ENCODE measurements around the gene CTBP1.

DNA sequence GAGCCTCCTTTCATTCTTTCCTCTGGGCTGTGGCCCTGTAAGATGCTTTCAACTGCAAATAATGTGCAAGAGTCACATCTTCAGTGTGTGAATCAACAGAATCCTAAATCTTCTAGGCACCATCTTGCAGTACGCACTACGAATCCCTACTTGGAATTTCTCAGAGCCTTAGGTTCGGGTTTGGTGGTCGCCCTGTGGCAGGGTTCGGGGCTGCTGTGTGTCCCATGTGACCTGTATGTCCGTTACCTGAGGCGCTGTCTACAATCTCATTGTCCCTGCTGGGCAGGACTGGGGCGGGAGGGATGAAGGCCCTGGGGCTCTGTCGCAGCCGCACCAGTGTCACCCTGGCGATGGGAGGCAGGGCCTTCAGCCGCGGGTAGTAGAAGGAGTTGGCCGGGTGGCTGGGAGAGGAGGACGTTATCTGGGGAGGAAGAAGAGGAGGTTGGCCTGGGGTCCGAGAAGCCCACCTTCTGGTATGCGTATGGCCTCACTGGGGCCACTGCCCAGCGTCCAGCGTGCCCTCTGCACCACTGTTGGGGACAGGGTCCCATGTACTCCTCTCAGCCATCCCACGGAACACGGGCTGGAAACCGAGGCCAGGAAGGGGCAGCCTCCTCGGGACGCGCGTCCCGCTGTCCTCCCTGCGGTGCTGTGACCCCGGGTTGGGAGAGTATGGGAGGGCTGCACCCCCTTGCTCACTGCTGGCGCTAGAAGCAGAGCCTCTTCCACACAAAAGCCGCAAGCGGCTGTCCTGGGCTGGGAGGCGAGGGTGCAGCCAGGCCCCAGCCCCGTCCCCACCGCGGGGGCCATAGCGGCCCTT lies 78.6 kb downstream of the CTBP1 start:
- TF ChIP-seq EZH2phosphoT487 (IDR thresholded peaks at IDR 0.05): no peak
- TF ChIP-seq, protein P1, sequence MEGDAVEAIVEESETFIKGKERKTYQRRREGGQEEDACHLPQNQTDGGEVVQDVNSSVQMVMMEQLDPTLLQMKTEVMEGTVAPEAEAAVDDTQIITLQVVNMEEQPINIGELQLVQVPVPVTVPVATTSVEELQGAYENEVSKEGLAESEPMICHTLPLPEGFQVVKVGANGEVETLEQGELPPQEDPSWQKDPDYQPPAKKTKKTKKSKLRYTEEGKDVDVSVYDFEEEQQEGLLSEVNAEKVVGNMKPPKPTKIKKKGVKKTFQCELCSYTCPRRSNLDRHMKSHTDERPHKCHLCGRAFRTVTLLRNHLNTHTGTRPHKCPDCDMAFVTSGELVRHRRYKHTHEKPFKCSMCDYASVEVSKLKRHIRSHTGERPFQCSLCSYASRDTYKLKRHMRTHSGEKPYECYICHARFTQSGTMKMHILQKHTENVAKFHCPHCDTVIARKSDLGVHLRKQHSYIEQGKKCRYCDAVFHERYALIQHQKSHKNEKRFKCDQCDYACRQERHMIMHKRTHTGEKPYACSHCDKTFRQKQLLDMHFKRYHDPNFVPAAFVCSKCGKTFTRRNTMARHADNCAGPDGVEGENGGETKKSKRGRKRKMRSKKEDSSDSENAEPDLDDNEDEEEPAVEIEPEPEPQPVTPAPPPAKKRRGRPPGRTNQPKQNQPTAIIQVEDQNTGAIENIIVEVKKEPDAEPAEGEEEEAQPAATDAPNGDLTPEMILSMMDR (IDR thresholded peaks at IDR 0.05): no peak
